ENCODE results near the gene BRMS1L. TPM values are rescaled to one million over a fixed set of nuclear protein-coding genes. Genes with fewer than 3 reads are reported as not detected.

BRMS1L gene
- total and polyA plus RNA-seq, 9 of the 15 experiments (the other 6 are each of a cell fraction or from before 2014, with no cell fraction given) = 1.2 to 4.7 (median 3.3) TPM

GRCh38 chr14:35808076-35808637, 18.0 kb upstream of the BRMS1L start:
- Histone ChIP-seq H3K9me1 (ENCODE audit: control insufficient read depth, insufficient read depth, low read length) (no peaks in the 10 kb centered on the region), H4K20me1 (replicated peaks; ENCODE audit: control insufficient read depth, insufficient read depth, low read length) (no peaks in the 10 kb centered on the region), H3K27me3 (ENCODE audit: control insufficient read depth in 2 of 2, insufficient read depth in 2 of 2, low read length in 2 of 2) (no peaks in the 10 kb centered on the region), H3K27ac (ENCODE audit: extremely low read depth, low read depth, low read length) (peak overlapping the region; percentile 64; the same call in 2 of the 3 replicates), H2AFZ (ENCODE audit: low read depth, low read length) (peak overlapping the region; percentile 85), H3K9me3 (replicated peaks; ENCODE audit: control insufficient read depth, insufficient read depth, low read depth, low read length) (no peaks in the 10 kb centered on the region), H3K36me3 (ENCODE audit: control insufficient read depth, insufficient read depth, low read length) (no peaks in the 10 kb centered on the region), H3K4me3 (peak overlapping the region; percentile 63), H3K4me2 (ENCODE audit: insufficient read depth, low read length) (peak overlapping the region; percentile 86), H3K4me1 (replicated peaks in 1 of 2; ENCODE audit: control insufficient read depth in 2 of 2, insufficient read depth in 2 of 2, low read length in 2 of 2) (peaks cover 5 to 6% of the 10 kb centered on the region in 2 experiments; a peak in 3 of 5 replicates), H3K9ac (ENCODE audit: insufficient read depth in 1 of 2, low read depth in 2 of 2, low read length in 2 of 2) (peak overlapping the region; percentile 64 to 88), H3K79me2 (ENCODE audit: control insufficient read depth, insufficient read depth, low read length) (peaks cover 10% of the 10 kb centered on the region)
- POLR2A ChIA-PET = interaction anchor here (1.1 to 1.4 kb wide), 3 partner anchors 11 to 22 kb away, joined by 3 to 4 read pairs (median 4); no protein-coding TSS in a partner anchor
- under 1% methylated on average over 10 of the region's 11 CpGs for WGBS (ENCODE audit: insufficient coverage, low coverage, missing lambda C conversion rate)
- ATAC-seq (peak; percentile 13; the same call in 1 of the 3 replicates), FAIRE-seq (peak; percentile 56), DNase-seq (ENCODE audit: extremely low read depth in 1 of 4, low spot score in 3 of 4) (peak; percentile 9 to 48 (median 31))
- CTCF ChIA-PET (ENCODE audit: low intra/inter-chr PET ratio) = no interaction called here
- in situ Hi-C loops (cut with MboI) (no loop called here), intact Hi-C loops (cut with micrococcal nuclease) (no loop called here)
- BruUV-seq (replicated peaks) = no TSS peak
- TF ChIP-seq SNRNP70 (optimal IDR thresholded peaks at IDR 0.05; ENCODE audit: low read depth, low read length) = no peak
- no peak for TF ChIP-seq ZNF408 (CRISPR knock-in tag; IDR thresholded peaks at IDR 0.05; ENCODE audit: low read depth)
- TF ChIP-seq JUN (IDR thresholded peaks at IDR 0.05; ENCODE audit: borderline replicate concordance, low read depth, low read length) = no peak
- TF ChIP-seq JUN (CRISPR knock-in tag; IDR thresholded peaks at IDR 0.05; ENCODE audit: borderline replicate concordance) = no peak
- TF ChIP-seq KHSRP (IDR thresholded peaks at IDR 0.05) = no peak
- TF ChIP-seq ARID3A (IDR thresholded peaks at IDR 0.05; ENCODE audit: borderline replicate concordance, low read depth, low read length) = no peak
- no peak for TF ChIP-seq GTF3C2 (IDR thresholded peaks at IDR 0.05; ENCODE audit: borderline replicate concordance, extremely low read depth, insufficient read length)
- no peak for TF ChIP-seq CLOCK (CRISPR knock-in tag; IDR thresholded peaks at IDR 0.05; ENCODE audit: borderline replicate concordance)
- TF ChIP-seq TSC22D4 (tag; IDR thresholded peaks at IDR 0.05) = no peak
- no peak for TF ChIP-seq EGR1 (conservative IDR thresholded peaks at IDR 0.05)
- TF ChIP-seq NRF1 (conservative IDR thresholded peaks at IDR 0.05 in 1 of 2, IDR thresholded peaks at IDR 0.05 in 1 of 2) = no peak
- no peak for TF ChIP-seq FUS (optimal IDR thresholded peaks at IDR 0.05; ENCODE audit: low read depth, low read length)

All from K562 (cell line).